ENCODE data around the gene CDC23.
"Not testable (repeated sequence)": the region's sequence is repeated elsewhere in the genome, so short reads cannot be mapped to it uniquely, and the experiment has no call there.

Gene CDC23

GRCh38 chr5:138210985-138211384, 2.1 kb downstream of the CDC23 start:
- DNase-seq, result no peak

DNA sequence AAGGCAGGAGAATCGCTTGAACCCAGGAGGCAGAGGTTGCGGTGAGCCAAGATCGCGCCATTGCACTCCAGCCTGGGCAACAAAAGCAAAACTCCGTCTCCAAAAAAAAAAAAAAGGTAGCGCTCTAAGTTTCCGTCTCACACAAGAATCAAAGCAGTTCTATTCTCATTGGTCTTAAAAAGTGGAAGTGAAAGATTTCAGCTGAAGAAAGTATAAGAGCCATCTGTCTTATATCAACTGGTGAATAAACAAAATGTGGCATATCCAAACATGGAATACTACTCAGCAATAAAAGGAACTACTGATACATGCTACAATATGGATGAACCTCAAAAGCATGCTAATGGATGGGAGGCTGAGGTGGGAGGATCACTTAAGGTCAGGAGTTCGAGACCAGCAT, 19.3 kb downstream of the CDC23 start:
- not testable (repeated sequence) for DNase-seq

DNA sequence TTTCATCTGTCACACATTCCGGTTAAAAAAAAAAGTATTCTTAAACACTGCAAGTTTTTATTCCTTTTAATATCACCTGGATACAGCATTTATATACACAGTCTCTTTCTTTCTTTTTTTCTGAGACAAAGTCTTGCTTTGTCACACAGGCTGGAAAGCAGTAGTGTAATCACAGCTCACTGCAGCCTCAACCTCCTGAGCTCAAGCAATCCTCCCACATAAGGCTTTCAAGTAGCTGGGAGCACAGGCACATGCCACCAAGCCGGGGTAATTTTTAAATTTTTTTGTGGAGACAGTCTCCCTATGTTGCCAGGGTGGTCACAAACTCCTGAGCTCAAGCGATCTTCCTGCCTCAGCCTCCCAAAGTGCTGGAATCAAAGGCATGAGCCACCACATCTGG, 20.3 kb downstream of the CDC23 start:
- no peak for DNase-seq

DNA sequence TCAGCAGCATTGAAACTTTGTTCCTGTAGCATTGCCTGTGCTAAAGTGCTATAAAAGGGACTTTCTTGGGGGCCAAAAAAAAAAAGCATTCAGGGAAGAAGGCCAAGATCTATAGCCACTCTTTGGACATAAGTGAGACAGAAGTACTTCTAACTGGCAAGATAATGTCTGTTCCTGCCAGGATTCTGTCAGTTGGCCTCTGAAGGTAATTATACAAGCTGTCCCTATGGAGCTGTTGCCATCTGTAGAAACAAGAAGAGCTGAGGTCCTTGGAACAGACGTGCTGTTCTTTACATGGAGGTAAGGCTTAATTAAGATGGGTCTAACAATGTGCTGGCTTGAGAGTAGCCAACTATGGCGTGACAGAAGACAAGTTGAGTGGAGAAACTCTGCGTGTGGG, 24.5 kb downstream of the CDC23 start:
- DNase-seq, result no peak

- DNase-seq, result no peak
These were observed 27.1 kb downstream of the CDC23 start for GRCh38 chr5:138186002-138186447.

- DNase-seq, result no peak
These were observed 30.3 kb downstream of the CDC23 start for GRCh38 chr5:138182808-138183207.

- DNase-seq, result no peak
These were observed 32.3 kb downstream of the CDC23 start for GRCh38 chr5:138180841-138181240.

- DNase-seq, result no peak
These were observed 32.8 kb downstream of the CDC23 start for GRCh38 chr5:138180183-138180782.

DNA sequence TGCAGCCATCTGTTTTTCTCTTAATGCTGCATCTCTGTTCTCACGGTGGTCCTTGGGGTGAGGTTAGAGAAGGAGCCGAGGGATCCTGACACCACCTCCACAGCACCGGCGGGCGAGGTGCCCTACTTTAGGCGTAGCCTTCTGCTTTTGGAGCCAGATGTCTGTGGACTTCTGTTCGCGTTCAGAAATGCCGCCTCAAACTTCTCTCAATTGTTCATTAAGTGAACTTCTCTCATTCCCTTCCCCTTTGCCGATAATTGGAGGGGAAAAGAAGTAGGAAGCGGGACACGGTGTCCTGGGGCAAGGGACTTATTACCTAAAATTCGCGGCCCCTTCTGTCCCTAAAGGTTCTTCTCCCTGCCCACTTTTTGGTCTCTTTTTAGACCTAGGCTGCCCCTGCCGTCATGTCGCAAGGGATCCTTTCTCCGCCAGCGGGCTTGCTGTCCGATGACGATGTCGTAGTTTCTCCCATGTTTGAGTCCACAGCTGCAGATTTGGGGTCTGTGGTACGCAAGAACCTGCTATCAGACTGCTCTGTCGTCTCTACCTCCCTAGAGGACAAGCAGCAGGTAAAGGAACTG, 33.8 kb downstream of the CDC23 start:
- no peak for DNase-seq

DNA sequence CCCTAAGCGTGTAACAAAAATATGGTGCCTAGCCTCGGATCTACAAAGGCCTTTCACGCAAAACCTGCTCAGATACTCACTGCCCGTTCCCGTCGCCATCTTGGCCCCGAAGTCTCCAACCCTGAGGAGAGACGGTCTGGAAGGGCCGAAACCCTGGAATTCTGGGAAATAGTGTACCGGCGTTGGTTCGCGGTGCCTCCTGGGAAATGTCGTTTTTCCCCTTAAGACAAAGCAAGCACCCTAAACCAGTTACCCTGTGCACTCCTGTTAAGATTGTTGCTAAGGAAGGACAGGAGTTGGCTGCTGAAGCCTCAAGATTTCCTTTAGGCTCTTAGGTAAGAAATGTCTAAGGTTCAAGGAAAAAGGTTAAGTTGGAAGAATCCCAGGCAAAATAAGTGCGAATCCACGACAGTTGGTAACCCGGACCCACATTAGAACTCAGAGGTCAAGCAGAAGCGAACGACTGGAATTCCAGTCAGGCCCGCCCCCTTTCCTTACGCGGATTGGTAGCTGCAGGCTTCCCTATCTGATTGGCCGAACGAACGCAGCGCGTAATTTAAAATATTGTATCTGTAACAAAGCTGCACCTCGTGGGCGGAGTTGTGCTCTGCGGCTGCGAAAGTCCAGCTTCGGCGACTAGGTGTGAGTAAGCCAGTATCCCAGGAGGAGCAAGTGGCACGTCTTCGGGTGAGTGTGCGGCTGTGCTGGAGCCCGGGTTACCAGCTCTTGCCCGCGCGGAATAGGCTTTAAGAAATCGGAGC, 34.4 kb downstream of the CDC23 start, which contains the start of the genes BRD8 and KIF20A:
Gene BRD8 (minus strand): TSS at position 115 of the 761 bp plus-strand sequence. CDS start 16 bp downstream, at position 99.
Gene KIF20A (plus strand): TSS at position 597 of the 761 bp plus-strand sequence. CDS start 569 bp downstream, outside the sequence.
- DNase-seq, result peak; percentile 88

DNA sequence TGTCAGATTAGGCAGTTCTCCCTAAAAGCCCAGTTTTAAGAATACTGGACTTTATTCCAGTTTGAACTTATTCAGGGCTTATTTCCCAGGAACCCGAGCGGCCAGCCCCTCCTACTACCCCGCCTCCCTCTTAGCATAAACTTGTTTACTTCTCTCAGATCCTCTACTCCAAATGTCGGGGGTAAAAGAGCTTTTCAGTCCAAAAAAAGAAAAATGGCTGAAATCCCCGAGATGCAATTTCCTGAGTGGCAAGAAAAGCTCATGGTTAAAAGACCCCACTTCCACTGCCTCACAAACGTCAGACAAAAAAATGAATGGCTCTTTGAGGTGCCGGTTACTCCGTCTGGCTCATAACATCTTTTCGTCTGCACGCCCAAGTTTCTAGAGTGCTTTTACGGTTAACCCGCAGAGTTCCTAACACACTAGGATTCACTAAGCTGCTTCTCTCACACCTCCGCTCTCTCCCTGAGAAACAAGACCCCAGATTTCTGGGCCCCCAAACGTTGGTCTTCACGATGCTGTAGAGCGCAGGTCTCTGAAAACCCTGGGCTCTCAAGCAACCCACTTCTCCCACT, 35.1 kb downstream of the CDC23 start:
- peak; percentile 13 for DNase-seq

DNA sequence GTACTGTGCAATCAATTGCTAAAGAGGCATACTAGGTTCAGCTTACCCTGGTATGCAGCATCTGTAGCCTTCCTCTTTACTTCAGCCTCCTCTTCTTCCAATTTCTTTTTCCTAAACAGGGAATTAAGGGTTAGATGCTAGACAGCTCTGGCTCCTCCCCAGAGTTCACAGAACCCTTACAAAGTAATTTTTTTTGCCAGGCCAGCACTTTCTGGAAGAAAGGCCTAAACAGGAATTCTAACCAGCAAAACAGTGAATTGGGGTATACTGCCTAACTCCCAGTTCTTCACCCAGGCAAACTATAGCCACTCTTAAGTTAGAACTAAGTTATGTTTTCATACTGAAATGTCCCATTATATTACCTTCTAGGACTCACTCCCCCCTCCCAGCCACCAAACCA, 42.8 kb downstream of the CDC23 start:
- no peak for DNase-seq

DNA sequence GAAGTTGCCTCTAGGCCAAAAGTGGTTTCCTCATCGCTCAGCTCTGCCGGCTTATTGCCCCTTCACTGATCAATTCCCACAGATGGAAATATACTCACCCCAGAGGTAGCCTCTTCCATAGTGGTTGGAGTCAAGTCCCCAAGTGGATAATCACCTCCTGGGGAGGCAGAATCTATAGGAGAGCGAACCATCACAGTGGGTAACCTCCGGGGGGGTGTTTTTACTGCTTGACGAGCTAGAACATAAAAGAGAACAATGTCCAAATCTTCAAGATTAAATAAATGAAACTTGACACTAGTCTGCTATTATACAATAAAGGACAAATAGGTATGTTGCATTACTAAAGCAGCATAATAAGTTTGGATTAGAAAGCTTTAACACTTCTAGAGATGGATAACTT, 44.0 kb downstream of the CDC23 start:
- DNase-seq, result no peak

DNA sequence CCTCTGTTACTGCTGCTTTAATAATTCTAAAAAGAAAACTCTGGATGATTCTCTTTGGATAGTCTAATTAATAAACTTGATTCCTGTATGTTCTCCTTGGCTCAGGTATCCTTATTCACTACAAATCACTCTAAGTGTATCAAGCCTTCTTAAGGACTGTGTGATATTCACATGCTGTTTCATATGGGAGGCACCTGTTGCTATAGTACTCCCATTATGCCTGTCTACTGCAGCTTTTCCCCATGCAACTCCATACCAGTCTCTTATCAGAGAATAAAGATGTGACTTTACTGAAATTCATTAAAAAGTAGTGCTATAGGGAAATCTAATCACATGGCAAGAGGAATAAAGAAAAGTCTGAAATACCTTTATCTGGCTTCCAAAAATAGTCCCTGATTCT, 49.4 kb downstream of the CDC23 start:
- no peak for DNase-seq

DNA sequence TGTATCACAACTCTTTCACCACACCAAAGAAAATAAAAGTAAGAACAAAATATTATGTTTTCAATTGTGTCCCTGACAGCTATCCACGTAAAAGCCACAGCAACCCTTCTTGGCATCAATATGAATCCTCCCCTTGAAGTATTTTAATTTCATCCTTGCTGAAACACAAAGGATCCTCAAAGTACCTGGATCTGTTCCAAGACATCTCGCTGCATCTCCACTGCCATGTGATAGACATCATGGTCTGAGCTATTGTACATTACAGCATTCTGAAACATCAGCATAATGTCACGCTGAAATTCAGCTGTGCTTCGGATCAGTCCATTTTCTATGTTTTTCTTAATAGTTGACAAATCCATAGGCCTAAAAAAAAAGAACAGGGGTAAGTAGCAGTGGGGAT, 52.4 kb downstream of the CDC23 start:
- no peak for DNase-seq

GRCh38 chr5:138159666-138160065, 53.5 kb downstream of the CDC23 start:
- no peak for DNase-seq

DNA sequence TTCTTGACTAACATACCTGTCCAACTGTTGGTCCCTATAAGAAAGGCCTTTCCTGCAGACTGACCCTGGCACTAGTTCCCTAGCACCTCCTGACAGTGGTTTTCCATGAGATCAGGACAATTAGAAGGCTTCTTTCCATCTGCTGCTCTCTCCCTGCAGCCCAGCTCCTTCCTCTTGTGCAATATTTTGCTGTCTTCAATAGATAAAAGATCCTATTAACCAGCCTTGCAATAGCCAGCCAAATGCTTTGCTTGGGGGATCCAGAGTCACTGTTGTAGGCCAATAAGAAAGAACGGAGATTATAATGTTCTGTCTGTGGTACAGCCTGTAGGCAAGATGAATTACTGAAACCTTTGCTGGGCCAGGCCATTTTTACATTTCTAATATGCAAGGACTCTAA, 55.5 kb downstream of the CDC23 start:
- no peak for DNase-seq

DNA sequence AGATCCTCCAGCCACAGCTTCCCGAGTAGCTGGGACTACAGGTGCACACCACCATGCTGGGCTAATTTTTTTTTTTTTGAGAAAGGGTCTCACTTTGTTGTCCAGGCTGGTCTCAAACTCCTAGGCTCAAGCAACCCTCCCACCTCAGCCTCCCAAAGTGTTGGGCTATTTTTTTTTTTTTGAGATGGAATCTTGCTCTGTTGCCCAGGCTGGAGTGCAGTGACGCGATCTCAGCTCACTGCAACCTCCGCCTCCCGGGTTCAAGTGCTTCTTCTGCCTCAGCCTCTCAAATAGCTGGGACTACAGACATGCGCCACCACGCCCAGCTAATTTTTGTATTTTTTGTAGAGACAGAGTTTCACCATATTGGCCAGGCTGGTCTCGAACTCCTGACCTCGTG, 57.1 kb downstream of the CDC23 start:
- DNase-seq, result not testable (repeated sequence)

DNA sequence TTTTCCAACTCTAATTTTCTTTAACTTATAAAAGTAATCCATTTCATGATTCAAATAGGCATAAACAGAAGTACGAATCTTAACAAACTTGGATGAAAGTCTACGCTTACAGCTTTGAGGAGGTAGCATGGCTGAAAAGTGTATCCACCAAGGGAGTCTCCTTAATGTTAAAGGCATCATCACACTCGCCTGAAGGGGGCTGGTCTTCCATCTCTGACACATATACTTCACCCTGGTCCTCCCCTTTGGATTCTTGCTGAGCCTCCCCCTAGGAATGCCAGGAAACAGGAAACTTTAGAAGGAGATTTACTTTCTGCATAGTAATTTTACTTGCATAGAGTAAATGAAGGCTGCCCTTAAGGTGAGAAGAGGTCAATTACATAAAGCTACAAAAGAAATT, 63.6 kb downstream of the CDC23 start:
- DNase-seq, result no peak

DNA sequence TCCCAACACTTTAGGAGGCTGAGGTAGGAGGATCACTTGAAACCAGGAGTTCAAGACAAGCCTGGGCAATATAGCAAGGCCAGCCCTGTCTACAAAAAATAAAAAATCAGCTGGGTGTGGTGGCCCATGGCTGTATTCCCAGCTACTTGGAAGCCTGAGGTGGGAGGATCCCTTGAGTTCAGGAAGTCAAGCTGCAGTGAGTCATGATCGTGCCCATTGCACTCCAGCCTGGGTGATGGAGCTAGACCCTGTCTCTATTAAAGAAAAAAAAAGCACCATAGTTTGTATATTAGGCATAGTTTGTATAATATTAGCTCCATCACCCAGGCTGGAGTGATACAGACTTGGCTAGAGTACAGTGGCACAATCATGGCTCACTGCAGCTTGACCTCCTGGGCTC, 64.3 kb downstream of the CDC23 start:
- no peak for DNase-seq

GRCh38 chr5:138143578-138143977, 69.5 kb downstream of the CDC23 start:
- not testable (repeated sequence) for DNase-seq

DNA sequence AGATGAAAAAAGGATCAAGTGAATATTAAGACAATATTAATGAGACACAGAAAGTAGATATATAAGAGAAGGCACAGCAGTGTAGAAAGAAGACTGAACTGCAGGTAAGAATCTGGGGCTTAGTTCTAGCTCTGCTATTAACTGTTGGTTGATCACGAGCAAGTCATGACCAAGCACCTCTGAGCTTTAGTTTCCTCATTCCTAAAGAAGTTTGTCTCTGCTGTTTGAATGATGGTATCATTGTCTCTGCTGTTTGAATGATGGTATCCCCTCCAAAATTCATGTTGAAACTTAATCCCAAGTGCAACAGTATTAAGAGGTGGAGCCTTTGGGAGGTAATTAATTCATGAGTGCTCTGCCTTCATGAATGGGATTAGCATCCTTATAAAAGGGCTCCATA, 71.4 kb downstream of the CDC23 start:
- no peak for DNase-seq

DNA sequence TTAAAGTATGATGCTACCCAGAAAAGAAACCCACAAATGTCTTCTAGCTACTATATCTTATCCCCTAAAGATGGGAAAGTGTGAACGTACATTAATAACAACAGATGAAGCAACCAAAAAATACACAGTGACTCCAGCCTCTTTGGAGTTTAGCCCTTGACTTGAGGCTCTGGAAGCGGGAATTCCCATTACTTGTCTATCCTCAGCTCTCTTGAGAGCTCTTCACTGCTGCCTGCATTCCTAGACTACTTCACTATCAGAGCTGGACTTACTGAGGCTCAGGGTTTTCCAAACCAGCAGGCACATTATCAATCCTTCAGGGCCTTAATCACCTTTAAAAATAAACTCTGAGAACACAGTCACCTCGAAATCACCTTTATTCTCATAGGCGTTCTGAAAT, 72.9 kb downstream of the CDC23 start:
- no peak for DNase-seq

DNA sequence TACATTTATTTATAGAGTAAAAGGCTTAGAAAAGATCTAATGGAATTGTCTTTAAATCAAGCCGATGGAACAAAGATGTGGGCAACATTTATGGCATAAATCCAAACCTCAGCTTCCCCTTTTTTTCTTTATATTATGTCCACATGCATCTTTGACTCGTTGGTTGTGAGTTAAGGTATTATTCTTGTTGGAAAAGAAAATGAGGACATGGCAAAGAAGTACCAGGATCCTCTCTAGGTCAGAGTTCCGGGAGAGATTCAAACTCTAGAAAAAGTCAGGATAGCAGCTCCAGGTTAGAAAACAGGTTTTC, 73.4 kb downstream of the CDC23 start:
- no peak for DNase-seq

Data from activated naive CD4-positive, alpha-beta T cell treated with anti-CD3 and anti-CD28 coated beads, Interleukin-2, amount 50 U/mL, for 16 hours (primary cell).